HepG2 (cell line): ENCODE data around the gene CD7. TPM values are rescaled to one million over a fixed set of nuclear protein-coding genes. Genes with fewer than 3 reads are reported as not detected.

ENCODE experiments used
- ERF ChIP-seq: IDR thresholded peaks from 2 replicates; pipeline ENCODE4 v1.6.1; 2018; ENCODE audit warnings: missing biosample characterization, missing genetic modification reagents
- HDAC1 ChIP-seq: sonication (generic); formaldehyde crosslinking; IDR thresholded peaks from 2 replicates; pipeline ENCODE4 v1.5.1; 2020; ENCODE audit warnings: mild to moderate bottlenecking, missing genetic modification reagents
- HES4 ChIP-seq: sonication (generic); formaldehyde crosslinking; IDR thresholded peaks from 2 replicates; pipeline ENCODE4 v1.9.0; 2021; ENCODE audit warnings: mild to moderate bottlenecking, missing genetic modification reagents, borderline replicate concordance
- HNRNPUL1 ChIP-seq: fragments of 200-400 bp; formaldehyde crosslinking; IDR thresholded peaks from 2 replicates; pipeline ENCODE4 v1.6.1; 2017; ENCODE audit warnings: low read depth, mild to moderate bottlenecking, low read length, moderate library complexity
- NAIF1 ChIP-seq: sonication (generic); formaldehyde crosslinking; IDR thresholded peaks from 2 replicates; pipeline ENCODE4 v1.5.0; 2020; ENCODE audit warnings: mild to moderate bottlenecking, missing genetic modification reagents, borderline replicate concordance
- NCOA2 ChIP-seq: sonication (generic); formaldehyde crosslinking; IDR thresholded peaks from 2 replicates; pipeline ENCODE4 v1.8.0; 2022; ENCODE audit warnings: inconsistent platforms
- PITX1 ChIP-seq: sonication (generic); formaldehyde crosslinking; IDR thresholded peaks from 2 replicates; pipeline ENCODE4 v1.5.1; 2020; ENCODE audit warnings: mild to moderate bottlenecking, missing genetic modification reagents
- RAD21 ChIP-seq: fragments of 450-650 bp; formaldehyde crosslinking; IDR thresholded peaks from 2 replicates; pipeline ENCODE4 v1.5.0; 2020; ENCODE audit warnings: mild to moderate bottlenecking
- RARA ChIP-seq: IDR thresholded peaks from 2 replicates; pipeline ENCODE4 v1.6.1; 2016; ENCODE audit warnings: missing genetic modification reagents, missing compliant biosample characterization
- SIN3A ChIP-seq: IDR thresholded peaks from 2 replicates; pipeline ENCODE4 v1.6.1; 2011; ENCODE audit warnings: low read depth, mild to moderate bottlenecking, control low read depth, low read length, borderline replicate concordance
- SMARCE1 ChIP-seq: fragments of 450-650 bp; IDR thresholded peaks from 2 replicates; pipeline ENCODE4 v1.6.1; 2017; ENCODE audit warnings: borderline replicate concordance
- ZBTB21 ChIP-seq: sonication (generic); formaldehyde crosslinking; IDR thresholded peaks from 2 replicates; pipeline ENCODE4 v1.4.0; 2020; ENCODE audit warnings: missing genetic modification reagents
- ZNF207 ChIP-seq: fragments of 450-650 bp; IDR thresholded peaks from 2 replicates; pipeline ENCODE4 v1.6.1; 2016; ENCODE audit warnings: antibody characterized with exemption, borderline replicate concordance
- ZNF264 ChIP-seq: sonication (generic); formaldehyde crosslinking; IDR thresholded peaks from 2 replicates; pipeline ENCODE4 v1.4.0; 2020; ENCODE audit warnings: missing genetic modification reagents
- ZNF292 ChIP-seq: sonication (generic); formaldehyde crosslinking; IDR thresholded peaks from 2 replicates; pipeline ENCODE4 v1.8.1; 2022; ENCODE audit warnings: mild to moderate bottlenecking, low read depth, missing genetic modification reagents, borderline replicate concordance
- ZNF335 ChIP-seq: sonication (generic); formaldehyde crosslinking; IDR thresholded peaks from 2 replicates; pipeline ENCODE4 v1.4.0; 2020; ENCODE audit warnings: missing genetic modification reagents
- ZNF660 ChIP-seq: sonication (generic); formaldehyde crosslinking; IDR thresholded peaks from 2 replicates; pipeline ENCODE4 v1.5.1; 2020; ENCODE audit warnings: mild to moderate bottlenecking, low read depth, missing genetic modification reagents, borderline replicate concordance
- ZNF7 ChIP-seq: IDR thresholded peaks from 2 replicates; pipeline ENCODE4 v1.6.1; 2016; ENCODE audit warnings: missing biosample characterization, missing genetic modification reagents
- ZNF746 ChIP-seq: sonication (generic); formaldehyde crosslinking; IDR thresholded peaks from 2 replicates; pipeline ENCODE4 v1.8.0; 2022; ENCODE audit warnings: mild to moderate bottlenecking, missing genetic modification reagents
- ZNF841 ChIP-seq: sonication (generic); formaldehyde crosslinking; IDR thresholded peaks from 2 replicates; pipeline ENCODE4 v1.8.1; 2023; ENCODE audit warnings: missing genetic modification reagents, borderline replicate concordance
- ZSCAN22 ChIP-seq: sonication (generic); formaldehyde crosslinking; IDR thresholded peaks from 2 replicates; pipeline ENCODE4 v1.4.0; 2020; ENCODE audit warnings: mild to moderate bottlenecking, missing genetic modification reagents
- polyA plus RNA-seq, 8 experiments: library from polyadenylated mRNA; depleted of rRNA in 3 of 8; stranded (reverse) in 7 of 8; unstranded in 1 of 8; fragments of >200 nt; fragmentation: Illumina TruSeq in 4 of 8; extraction: Trizol in 4 of 8; gene quantifications; 2 replicates each; pipeline versions ENCODE4 v1.2.1 to v1.2.3, GENCODE V29; 2011 to 2016; ENCODE audit warnings: low read depth in 4 of 8, missing spikeins in 1 of 8, mixed read lengths in 1 of 8; ENCODE audit not compliant: insufficient read depth in 1 of 8
- total RNA-seq, 5 experiments: library from RNA; depleted of rRNA; stranded (reverse); fragments of >200 nt; fragmentation: Illumina TruSeq; extraction: Trizol; gene quantifications; 2 replicates each; pipeline ENCODE4 v1.2.3, GENCODE V29; 2016; ENCODE audit warnings: low read depth in 1 of 5
- TF ChIP-seq, protein P1 (sequence below): sonication (generic); formaldehyde crosslinking; IDR thresholded peaks from 2 replicates; pipeline ENCODE4 v1.5.1; 2020; ENCODE audit warnings: mild to moderate bottlenecking, missing genetic modification reagents
- TF ChIP-seq, protein P2 (sequence below): sonication (generic); formaldehyde crosslinking; IDR thresholded peaks from 2 replicates; pipeline ENCODE4 v1.4.0; 2020; ENCODE audit warnings: missing genetic modification reagents
- TF ChIP-seq, protein P3 (sequence below): sonication (generic); formaldehyde crosslinking; IDR thresholded peaks from 2 replicates; pipeline ENCODE4 v1.4.0; 2020; ENCODE audit warnings: mild to moderate bottlenecking, missing genetic modification reagents

The CD7 gene
- total and polyA plus RNA-seq, 2 of the 13 experiments (the other 11 are each of a cell fraction or from before 2014, with no cell fraction given), result 67.6 to 76.4 TPM

DNA sequence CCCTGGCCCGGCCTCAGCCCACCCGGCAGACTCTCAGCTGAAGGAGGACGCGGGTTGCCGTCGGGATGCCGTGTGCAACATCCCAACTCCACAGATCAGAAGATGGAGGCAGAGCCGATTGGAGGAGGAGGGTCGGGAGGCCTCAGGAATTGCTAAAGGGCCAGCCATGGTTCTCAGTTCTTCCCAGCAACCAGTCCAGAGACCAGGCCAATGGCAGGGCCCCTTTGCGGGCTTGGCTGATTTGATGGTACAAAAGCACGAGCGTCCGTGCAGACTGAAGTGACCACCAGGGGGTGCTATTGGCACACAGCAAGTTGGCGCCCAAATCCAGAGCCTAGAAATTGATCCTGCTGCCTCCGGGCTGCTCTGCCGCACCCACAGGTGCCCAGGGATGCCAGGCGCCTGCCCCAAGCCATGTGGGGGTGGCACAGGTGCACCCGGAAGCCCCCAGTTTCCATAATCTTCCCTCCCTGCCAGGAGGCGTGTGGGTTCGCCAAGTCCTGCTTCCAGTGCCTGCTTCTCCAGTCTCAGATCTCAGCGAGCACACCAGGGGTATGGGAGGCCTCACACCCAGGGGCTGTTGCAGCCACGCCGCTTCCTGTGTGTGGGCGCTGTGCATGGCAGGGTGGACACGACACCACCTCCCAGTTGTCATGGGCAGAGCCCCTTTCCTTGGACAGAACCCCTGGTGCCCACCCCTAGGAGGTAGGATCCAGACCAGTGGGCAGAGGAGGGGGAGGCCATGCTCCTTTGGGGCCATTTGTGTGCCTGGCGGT lies 34.5 kb upstream of the CD7 start (continued):
- TF ChIP-seq ZNF660 (no peak), ZNF292 (CRISPR knock-in tag) (peak; percentile 57; the same call in 1 of the 2 replicates), HNRNPUL1 (no peak), HDAC1 (CRISPR knock-in tag) (peak; percentile 72; the same call in 1 of the 2 replicates), ZNF264 (no peak), RAD21 (CRISPR knock-in tag) (peak; percentile 99), ZNF207 (no peak), SIN3A (no peak), HES4 (peak; percentile 51; the same call in 1 of the 2 replicates), ZSCAN22 (no peak), ZNF746 (CRISPR knock-in tag) (peak; percentile 55; the same call in 1 of the 2 replicates), ZNF335 (CRISPR knock-in tag) (peak; percentile 82; the same call in 1 of the 2 replicates), ZNF841 (no peak), RARA (CRISPR knock-in tag) (no peak), SMARCE1 (no peak), ZBTB21 (no peak), ERF (peak; percentile 79; the same call in 1 of the 2 replicates), NAIF1 (no peak), PITX1 (CRISPR knock-in tag) (no peak; the same call in 1 of the 2 replicates), NCOA2 (CRISPR knock-in tag) (0 out of 2 replicates have a peak, but pooled peaks have one; percentile 7), ZNF7 (CRISPR knock-in tag) (no peak)
- TF ChIP-seq, protein P1, sequence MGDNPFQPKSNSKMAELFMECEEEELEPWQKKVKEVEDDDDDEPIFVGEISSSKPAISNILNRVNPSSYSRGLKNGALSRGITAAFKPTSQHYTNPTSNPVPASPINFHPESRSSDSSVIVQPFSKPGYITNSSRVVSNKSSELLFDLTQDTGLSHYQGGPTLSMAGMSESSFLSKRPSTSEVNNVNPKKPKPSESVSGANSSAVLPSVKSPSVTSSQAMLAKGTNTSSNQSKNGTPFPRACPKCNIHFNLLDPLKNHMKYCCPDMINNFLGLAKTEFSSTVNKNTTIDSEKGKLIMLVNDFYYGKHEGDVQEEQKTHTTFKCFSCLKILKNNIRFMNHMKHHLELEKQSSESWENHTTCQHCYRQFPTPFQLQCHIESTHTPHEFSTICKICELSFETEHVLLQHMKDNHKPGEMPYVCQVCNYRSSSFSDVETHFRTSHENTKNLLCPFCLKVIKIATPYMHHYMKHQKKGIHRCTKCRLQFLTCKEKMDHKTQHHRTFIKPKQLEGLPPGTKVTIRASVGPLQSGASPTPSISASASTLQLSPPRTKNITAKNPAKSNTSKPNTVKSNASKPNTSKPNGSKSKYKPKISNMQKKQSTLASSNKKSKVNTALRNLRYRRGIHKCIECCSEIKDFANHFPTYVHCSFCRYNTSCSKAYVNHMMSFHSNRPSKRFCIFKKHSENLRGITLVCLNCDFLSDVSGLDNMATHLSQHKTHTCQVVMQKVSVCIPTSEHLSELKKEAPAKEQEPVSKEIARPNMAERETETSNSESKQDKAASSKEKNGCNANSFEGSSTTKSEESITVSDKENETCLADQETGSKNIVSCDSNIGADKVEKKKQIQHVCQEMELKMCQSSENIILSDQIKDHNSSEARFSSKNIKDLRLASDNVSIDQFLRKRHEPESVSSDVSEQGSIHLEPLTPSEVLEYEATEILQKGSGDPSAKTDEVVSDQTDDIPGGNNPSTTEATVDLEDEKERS (CRISPR knock-in tag), result 0 out of 2 replicates have a peak, but pooled peaks have one; percentile 60
- TF ChIP-seq, protein P2, sequence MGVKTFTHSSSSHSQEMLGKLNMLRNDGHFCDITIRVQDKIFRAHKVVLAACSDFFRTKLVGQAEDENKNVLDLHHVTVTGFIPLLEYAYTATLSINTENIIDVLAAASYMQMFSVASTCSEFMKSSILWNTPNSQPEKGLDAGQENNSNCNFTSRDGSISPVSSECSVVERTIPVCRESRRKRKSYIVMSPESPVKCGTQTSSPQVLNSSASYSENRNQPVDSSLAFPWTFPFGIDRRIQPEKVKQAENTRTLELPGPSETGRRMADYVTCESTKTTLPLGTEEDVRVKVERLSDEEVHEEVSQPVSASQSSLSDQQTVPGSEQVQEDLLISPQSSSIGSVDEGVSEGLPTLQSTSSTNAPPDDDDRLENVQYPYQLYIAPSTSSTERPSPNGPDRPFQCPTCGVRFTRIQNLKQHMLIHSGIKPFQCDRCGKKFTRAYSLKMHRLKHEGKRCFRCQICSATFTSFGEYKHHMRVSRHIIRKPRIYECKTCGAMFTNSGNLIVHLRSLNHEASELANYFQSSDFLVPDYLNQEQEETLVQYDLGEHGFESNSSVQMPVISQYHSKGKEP, result 0 out of 2 replicates have a peak, but pooled peaks have one; percentile 17
- TF ChIP-seq, protein P3, sequence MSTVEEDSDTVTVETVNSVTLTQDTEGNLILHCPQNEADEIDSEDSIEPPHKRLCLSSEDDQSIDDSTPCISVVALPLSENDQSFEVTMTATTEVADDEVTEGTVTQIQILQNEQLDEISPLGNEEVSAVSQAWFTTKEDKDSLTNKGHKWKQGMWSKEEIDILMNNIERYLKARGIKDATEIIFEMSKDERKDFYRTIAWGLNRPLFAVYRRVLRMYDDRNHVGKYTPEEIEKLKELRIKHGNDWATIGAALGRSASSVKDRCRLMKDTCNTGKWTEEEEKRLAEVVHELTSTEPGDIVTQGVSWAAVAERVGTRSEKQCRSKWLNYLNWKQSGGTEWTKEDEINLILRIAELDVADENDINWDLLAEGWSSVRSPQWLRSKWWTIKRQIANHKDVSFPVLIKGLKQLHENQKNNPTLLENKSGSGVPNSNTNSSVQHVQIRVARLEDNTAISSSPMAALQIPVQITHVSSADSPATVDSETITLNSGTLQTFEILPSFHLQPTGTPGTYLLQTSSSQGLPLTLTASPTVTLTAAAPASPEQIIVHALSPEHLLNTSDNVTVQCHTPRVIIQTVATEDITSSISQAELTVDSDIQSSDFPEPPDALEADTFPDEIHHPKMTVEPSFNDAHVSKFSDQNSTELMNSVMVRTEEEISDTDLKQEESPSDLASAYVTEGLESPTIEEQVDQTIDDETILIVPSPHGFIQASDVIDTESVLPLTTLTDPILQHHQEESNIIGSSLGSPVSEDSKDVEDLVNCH (CRISPR knock-in tag), result no peak
